IPS-NIHi11 (cell line): Measurements from ENCODE around the gene IQCH.

Experiments used
- DNase-seq: peaks from one replicate; pipeline ENCODE4 v3.0.0; 2012; ENCODE audit warnings: mixed read lengths, low spot score

The IQCH gene

GRCh38 chr15:67534360-67534759 is 279.8 kb downstream of the IQCH start:
- no peak for DNase-seq

- no peak for DNase-seq
Observed at GRCh38 chr15:67537771-67538170, 283.2 kb downstream of the IQCH start.

GRCh38 chr15:67542420-67543347 is 288.1 kb downstream of the IQCH start, which contains the start of gene MAP2K5:
MAP2K5 (plus strand) TSS chr15:67542703; CDS start chr15:67543336, 633 bp downstream.
- peak; percentile 86 for DNase-seq

- DNase-seq: no peak
Observed at GRCh38 chr15:67543348-67543718, 288.7 kb downstream of the IQCH start.

- DNase-seq: no peak
Observed at GRCh38 chr15:67544475-67544874, 289.9 kb downstream of the IQCH start.

- no peak for DNase-seq
Observed at GRCh38 chr15:67545864-67546263, 291.3 kb downstream of the IQCH start.

GRCh38 chr15:67547064-67547463 is 292.5 kb downstream of the IQCH start:
- no peak for DNase-seq

GRCh38 chr15:67547836-67548235 is 293.2 kb downstream of the IQCH start:
- DNase-seq: no peak

GRCh38 chr15:67548236-67548852 is 293.8 kb downstream of the IQCH start:
- DNase-seq: no peak

- peak; percentile 71 for DNase-seq
Observed at GRCh38 chr15:67548862-67549651, 294.5 kb downstream of the IQCH start.

GRCh38 chr15:67549736-67550135 is 295.1 kb downstream of the IQCH start:
- DNase-seq: no peak

GRCh38 chr15:67550522-67550921 is 295.9 kb downstream of the IQCH start:
- DNase-seq: no peak

- no peak for DNase-seq
Observed at GRCh38 chr15:67551207-67551743, 296.7 kb downstream of the IQCH start.
